H1 (cell line): ENCODE data around the gene LIMS1. TPM values are rescaled to one million over a fixed set of nuclear protein-coding genes. Genes with fewer than 3 reads are reported as not detected.

Experiments used
- ATF3 ChIP-seq: IDR thresholded peaks from 2 replicates; pipeline ENCODE4 v1.6.1; 2011; ENCODE audit warnings: low read depth, mild to moderate bottlenecking, low read length; ENCODE audit not compliant: insufficient read depth
- HDAC6 ChIP-seq: IDR thresholded peaks from one replicate; pipeline ENCODE4 v1.7.1; 2012; ENCODE audit warnings: low read depth, mild to moderate bottlenecking, inconsistent platforms, low read length, moderate library complexity
- SP1 ChIP-seq: IDR thresholded peaks from 2 replicates; pipeline ENCODE4 v1.6.1; 2011; ENCODE audit warnings: low read depth, low read length
- polyA plus RNA-seq, 7 experiments: library from polyadenylated mRNA; depleted of rRNA in 3 of 7; stranded (reverse) in 5 of 7; unstranded in 2 of 7; fragments of >200 nt in 5 of 7; fragments of 200-250 nt in 2 of 7; gene quantifications; 1 replicate in 5 of 7; 2 replicates in 1 of 7; 4 replicates in 1 of 7; pipeline versions ENCODE4 v1.2.1 to v1.2.3, GENCODE V29; 2011 to 2013; ENCODE audit warnings: missing spikeins in 2 of 7, mixed read lengths in 2 of 7
- total RNA-seq: library from RNA; stranded (reverse); fragmentation: NEBNext Ultra II Directional; extraction: Animal tissue kit (Norgen Biotek cat#: 25700); gene quantifications from 2 replicates; pipeline ENCODE4 v1.2.1, GENCODE V29; 2021
- TF ChIP-seq, protein P1 (sequence below): IDR thresholded peaks from 2 replicates; pipeline ENCODE4 v1.6.1; 2011; ENCODE audit warnings: low read length, improper control_type of control experiment

Gene LIMS1
- total and polyA plus RNA-seq, 2 of the 8 experiments (the other 6 are each of a cell fraction or from before 2014, with no cell fraction given): 24.1 to 36.7 TPM

DNA sequence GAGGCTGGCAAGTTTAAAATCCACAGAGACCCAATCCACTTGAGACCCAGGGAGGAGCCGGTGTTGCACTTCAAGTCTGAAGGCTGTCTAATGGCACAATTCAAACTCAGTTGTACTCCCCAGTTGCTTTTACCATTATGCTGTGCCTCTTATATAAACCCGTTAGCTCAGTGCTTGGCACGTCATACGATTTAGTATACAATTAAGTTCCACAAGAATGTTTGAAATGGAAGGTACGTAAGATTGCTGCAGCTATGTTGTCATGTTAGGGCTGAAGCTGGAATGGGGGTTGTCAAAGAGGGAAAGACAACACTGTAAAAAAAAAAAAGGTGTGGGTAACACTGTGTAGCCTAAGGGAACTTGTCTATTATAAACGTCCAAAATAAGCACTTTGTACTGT, 30.2 kb downstream of the LIMS1 start (continued):
- TF ChIP-seq ATF3 (no peak), SP1 (no peak), HDAC6 (no peak)
- TF ChIP-seq, protein P1, sequence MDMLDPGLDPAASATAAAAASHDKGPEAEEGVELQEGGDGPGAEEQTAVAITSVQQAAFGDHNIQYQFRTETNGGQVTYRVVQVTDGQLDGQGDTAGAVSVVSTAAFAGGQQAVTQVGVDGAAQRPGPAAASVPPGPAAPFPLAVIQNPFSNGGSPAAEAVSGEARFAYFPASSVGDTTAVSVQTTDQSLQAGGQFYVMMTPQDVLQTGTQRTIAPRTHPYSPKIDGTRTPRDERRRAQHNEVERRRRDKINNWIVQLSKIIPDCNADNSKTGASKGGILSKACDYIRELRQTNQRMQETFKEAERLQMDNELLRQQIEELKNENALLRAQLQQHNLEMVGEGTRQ: no peak
